Measurements from ENCODE around the gene C1orf174.

DNA sequence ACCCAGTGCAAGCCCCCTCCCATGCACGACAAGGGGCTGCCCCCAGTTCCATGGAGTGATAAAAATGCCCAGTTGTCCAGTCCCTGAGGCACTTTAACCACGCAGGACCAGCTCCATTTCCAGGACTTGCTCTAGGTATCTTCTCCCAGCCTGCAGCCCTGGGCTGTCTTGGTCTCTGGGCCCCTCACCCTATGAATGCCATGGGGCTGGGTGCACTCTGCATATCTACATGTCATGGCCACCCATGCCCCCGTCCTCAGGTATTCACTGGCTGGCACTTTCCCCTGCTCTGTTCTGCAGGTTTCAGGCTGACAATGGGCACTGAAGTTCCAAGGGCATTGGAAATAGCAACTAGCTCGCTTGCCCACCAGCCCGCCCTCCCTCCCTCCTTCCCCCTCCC lies 19.6 kb upstream of the C1orf174 start:
- TF ChIP-seq, protein P1, sequence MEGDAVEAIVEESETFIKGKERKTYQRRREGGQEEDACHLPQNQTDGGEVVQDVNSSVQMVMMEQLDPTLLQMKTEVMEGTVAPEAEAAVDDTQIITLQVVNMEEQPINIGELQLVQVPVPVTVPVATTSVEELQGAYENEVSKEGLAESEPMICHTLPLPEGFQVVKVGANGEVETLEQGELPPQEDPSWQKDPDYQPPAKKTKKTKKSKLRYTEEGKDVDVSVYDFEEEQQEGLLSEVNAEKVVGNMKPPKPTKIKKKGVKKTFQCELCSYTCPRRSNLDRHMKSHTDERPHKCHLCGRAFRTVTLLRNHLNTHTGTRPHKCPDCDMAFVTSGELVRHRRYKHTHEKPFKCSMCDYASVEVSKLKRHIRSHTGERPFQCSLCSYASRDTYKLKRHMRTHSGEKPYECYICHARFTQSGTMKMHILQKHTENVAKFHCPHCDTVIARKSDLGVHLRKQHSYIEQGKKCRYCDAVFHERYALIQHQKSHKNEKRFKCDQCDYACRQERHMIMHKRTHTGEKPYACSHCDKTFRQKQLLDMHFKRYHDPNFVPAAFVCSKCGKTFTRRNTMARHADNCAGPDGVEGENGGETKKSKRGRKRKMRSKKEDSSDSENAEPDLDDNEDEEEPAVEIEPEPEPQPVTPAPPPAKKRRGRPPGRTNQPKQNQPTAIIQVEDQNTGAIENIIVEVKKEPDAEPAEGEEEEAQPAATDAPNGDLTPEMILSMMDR (conservative IDR thresholded peaks at IDR 0.05), result no peak
- no peak for TF ChIP-seq EZH2 (IDR thresholded peaks at IDR 0.05; ENCODE audit: low read depth)

Measured in PC-9 (cell line).